CD14-positive monocyte (primary cell): Measurements from ENCODE around the gene NPAS2. TPM values are rescaled to one million over a fixed set of nuclear protein-coding genes. Genes with fewer than 3 reads are reported as not detected.

Source experiments
- DNase-seq, 3 donors: peaks; one replicate each; pipeline ENCODE4 v3.0.0-alpha.2; 2011 to 2022
- H2AFZ ChIP-seq: 2 replicates; pipeline ENCODE4 v1.6.0; 2012; ENCODE audit warnings: mild to moderate bottlenecking, low read depth, low read length, inconsistent platforms; ENCODE audit not compliant: insufficient read depth, poor library complexity, severe bottlenecking
- H3K27ac ChIP-seq, 2 donors: 1 replicate in 1 of 2; 2 replicates in 1 of 2; pipeline ENCODE4 v1.5.1; 2012 to 2013; ENCODE audit warnings: low read length in 2 of 2, control low read depth in 1 of 2, inconsistent platforms in 1 of 2, low read depth in 1 of 2, mild to moderate bottlenecking in 1 of 2
- H3K27me3 ChIP-seq, 2 donors: one replicate each; pipeline versions ENCODE4 v1.6.0 to v1.6.1; 2011 to 2013; ENCODE audit warnings: low read length in 2 of 2; ENCODE audit not compliant: control insufficient read depth in 2 of 2, insufficient read depth in 2 of 2
- H3K36me3 ChIP-seq, 2 donors: replicated peaks in 1 of 2; 1 replicate in 1 of 2; 2 replicates in 1 of 2; pipeline versions ENCODE4 v1.5.1 to v1.6.1; 2012 to 2013; ENCODE audit warnings: low read length in 2 of 2, control low read depth in 1 of 2, inconsistent platforms in 1 of 2, mild to moderate bottlenecking in 1 of 2; ENCODE audit not compliant: insufficient read depth in 2 of 2, control insufficient read depth in 1 of 2
- H3K4me1 ChIP-seq, 2 donors: 1 replicate in 1 of 2; 2 replicates in 1 of 2; pipeline versions ENCODE4 v1.5.1 to v1.6.1; 2012 to 2013; ENCODE audit warnings: low read length in 2 of 2, control low read depth in 1 of 2, inconsistent platforms in 1 of 2, mild to moderate bottlenecking in 1 of 2, moderate library complexity in 1 of 2; ENCODE audit not compliant: insufficient read depth in 2 of 2, control insufficient read depth in 1 of 2
- H3K4me2 ChIP-seq: replicated peaks from 2 replicates; pipeline ENCODE3; 2012; ENCODE audit warnings: low read length, moderate library complexity, mild to moderate bottlenecking; ENCODE audit not compliant: poor library complexity, severe bottlenecking; ENCODE audit errors: extremely low read depth
- H3K4me3 ChIP-seq, 3 experiments: fragments of 200-600 bp in 1 of 3; sonication (generic) in 1 of 3; replicated peaks in 1 of 3; 1 replicate in 2 of 3; 2 replicates in 1 of 3; pipeline ENCODE4 v1.5.1; 2011 to 2013; ENCODE audit warnings: low read length in 3 of 3, mild to moderate bottlenecking in 3 of 3, control low read depth in 2 of 3, low read depth in 2 of 3, inconsistent platforms in 1 of 3, moderate library complexity in 1 of 3
- H3K79me2 ChIP-seq: 2 replicates; pipeline ENCODE4 v1.6.0; 2012; ENCODE audit warnings: mild to moderate bottlenecking, control low read depth, inconsistent platforms, low read length, moderate library complexity; ENCODE audit not compliant: insufficient read depth
- H3K9ac ChIP-seq: 2 replicates; pipeline ENCODE4 v1.6.0; 2017; ENCODE audit warnings: low read length, mild to moderate bottlenecking; ENCODE audit not compliant: insufficient read depth, poor library complexity, severe bottlenecking
- H3K9me3 ChIP-seq, 2 donors: replicated peaks in 1 of 2; 1 replicate in 1 of 2; 2 replicates in 1 of 2; pipeline versions ENCODE4 v1.5.1 to v1.6.1; 2012 to 2013; ENCODE audit warnings: low read length in 2 of 2, control low read depth in 1 of 2; ENCODE audit not compliant: control insufficient read depth in 1 of 2, insufficient read depth in 1 of 2
- H4K20me1 ChIP-seq: 2 replicates; pipeline ENCODE4 v1.6.0; 2012; ENCODE audit warnings: mild to moderate bottlenecking, low read length, control low read depth, moderate library complexity; ENCODE audit not compliant: insufficient read depth
- H3K27ac Mint-ChIP-seq, 7 donors: one replicate each; pipeline ENCODE4 v1.8.0; 2020; ENCODE audit warnings: mild to moderate bottlenecking in 7 of 7, mixed read lengths in 7 of 7, moderate library complexity in 6 of 7, inconsistent platforms in 2 of 7
- H3K27me3 Mint-ChIP-seq, 3 donors: one replicate each; pipeline ENCODE4 v1.8.0; 2021 to 2022; ENCODE audit warnings: low read depth in 3 of 3, mild to moderate bottlenecking in 3 of 3, mixed read lengths in 3 of 3, moderate library complexity in 3 of 3, inconsistent platforms in 1 of 3
- H3K36me3 Mint-ChIP-seq, 2 donors: one replicate each; pipeline ENCODE4 v1.8.0; 2020; ENCODE audit warnings: mixed read lengths in 2 of 2, inconsistent platforms in 1 of 2, mild to moderate bottlenecking in 1 of 2
- H3K4me1 Mint-ChIP-seq: one replicate; pipeline ENCODE4 v1.8.0; 2020; ENCODE audit warnings: mild to moderate bottlenecking, mixed read lengths
- H3K4me3 Mint-ChIP-seq, 2 donors: one replicate each; pipeline ENCODE4 v1.8.0; 2020; ENCODE audit warnings: mild to moderate bottlenecking in 2 of 2, mixed read lengths in 2 of 2, moderate library complexity in 1 of 2
- H3K9me3 Mint-ChIP-seq, 7 donors: one replicate each; pipeline ENCODE4 v1.8.0; 2020 to 2022; ENCODE audit warnings: mixed read lengths in 7 of 7, mild to moderate bottlenecking in 6 of 7, moderate library complexity in 6 of 7, inconsistent platforms in 2 of 7
- WGBS: methylation state at CpG from one replicate; pipeline ENCODE4 v1.1.5; 2013; ENCODE audit warnings: missing lambda C conversion rate; ENCODE audit not compliant: insufficient coverage; 5-methylcytosine and 5-hydroxymethylcytosine counted together
- intact Hi-C, 2 donors: fragments of 100-400 bp; cut with micrococcal nuclease; formaldehyde crosslinking; loops; one replicate each; pipeline versions ENCODE4 v1.15.0 to v1.15.1; 2023
- polyA plus RNA-seq, 3 donors: library from polyadenylated mRNA; depleted of rRNA in 1 of 3; unstranded in 2 of 3; stranded (reverse) in 1 of 3; fragments of 300-500 nt in 2 of 3; fragments of >200 nt in 1 of 3; fragmentation: Illumina TruSeq in 2 of 3; gene quantifications; 1 replicate in 2 of 3; 2 replicates in 1 of 3; pipeline ENCODE4 v1.2.3, GENCODE V29; 2012 to 2021
- TF ChIP-seq, protein P1 (sequence below): fragments of 200-600 bp; IDR thresholded peaks from one replicate; pipeline ENCODE4 v1.8.0; 2022; ENCODE audit warnings: antibody characterized with exemption, mild to moderate bottlenecking

Gene NPAS2
- polyA plus RNA-seq, 3 donors, result not detected

DNA sequence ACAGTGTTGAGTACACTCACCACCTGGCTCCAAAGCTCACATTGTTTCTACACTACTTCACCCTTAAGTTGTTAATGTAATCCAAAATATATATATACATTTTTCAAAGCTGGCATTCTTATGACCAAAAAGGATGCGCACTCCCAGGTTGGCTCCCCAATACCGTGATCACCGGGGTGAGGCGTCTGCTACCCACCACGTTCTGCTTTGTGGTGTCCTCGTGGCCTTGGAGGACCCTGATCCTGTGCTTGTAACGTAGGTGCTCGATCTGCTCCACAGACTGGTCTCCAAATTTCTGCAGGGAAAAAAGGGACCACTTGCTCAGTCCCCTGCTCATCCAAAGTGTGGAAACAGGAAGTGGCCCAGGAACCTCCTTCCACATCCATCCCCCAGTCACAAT is 207.9 kb downstream of the NPAS2 start:
- Mint-ChIP-seq H3K9me3 (no peaks in the 10 kb centered on the region), H3K27me3 (peaks cover 0 to 2% (median 0%) of the 10 kb centered on the region in 3 donors), H3K27ac (peak overlapping the region in 1 of 7 donors; percentile 11), H3K4me1 (peaks cover 9% of the 10 kb centered on the region), H3K36me3 (peaks cover 52 to 83% of the 10 kb centered on the region in 2 donors), H3K4me3 (no peak overlapping the region)
- Histone ChIP-seq H3K79me2 (no peaks in the 10 kb centered on the region), H3K4me3 (no peak overlapping the region), H3K4me2 (no peak overlapping the region), H3K36me3 (peaks cover 34 to 88% of the 10 kb centered on the region in 2 donors), H2AFZ (no peak overlapping the region), H3K27me3 (no peaks in the 10 kb centered on the region), H3K27ac (no peak overlapping the region), H3K9me3 (no peaks in the 10 kb centered on the region), H4K20me1 (peaks cover 26% of the 10 kb centered on the region), H3K9ac (no peak overlapping the region), H3K4me1 (no peaks in the 10 kb centered on the region)
- TF ChIP-seq, protein P1, sequence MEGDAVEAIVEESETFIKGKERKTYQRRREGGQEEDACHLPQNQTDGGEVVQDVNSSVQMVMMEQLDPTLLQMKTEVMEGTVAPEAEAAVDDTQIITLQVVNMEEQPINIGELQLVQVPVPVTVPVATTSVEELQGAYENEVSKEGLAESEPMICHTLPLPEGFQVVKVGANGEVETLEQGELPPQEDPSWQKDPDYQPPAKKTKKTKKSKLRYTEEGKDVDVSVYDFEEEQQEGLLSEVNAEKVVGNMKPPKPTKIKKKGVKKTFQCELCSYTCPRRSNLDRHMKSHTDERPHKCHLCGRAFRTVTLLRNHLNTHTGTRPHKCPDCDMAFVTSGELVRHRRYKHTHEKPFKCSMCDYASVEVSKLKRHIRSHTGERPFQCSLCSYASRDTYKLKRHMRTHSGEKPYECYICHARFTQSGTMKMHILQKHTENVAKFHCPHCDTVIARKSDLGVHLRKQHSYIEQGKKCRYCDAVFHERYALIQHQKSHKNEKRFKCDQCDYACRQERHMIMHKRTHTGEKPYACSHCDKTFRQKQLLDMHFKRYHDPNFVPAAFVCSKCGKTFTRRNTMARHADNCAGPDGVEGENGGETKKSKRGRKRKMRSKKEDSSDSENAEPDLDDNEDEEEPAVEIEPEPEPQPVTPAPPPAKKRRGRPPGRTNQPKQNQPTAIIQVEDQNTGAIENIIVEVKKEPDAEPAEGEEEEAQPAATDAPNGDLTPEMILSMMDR, result no peak
- intact Hi-C loops, result no loop called here
- no peak for DNase-seq
- WGBS, result over 99% methylated on average over 8 of the region's 8 CpGs

- intact Hi-C loops, result no loop called here
- Histone ChIP-seq H2AFZ (no peak overlapping the region), H3K79me2 (no peaks in the 10 kb centered on the region), H3K27me3 (no peaks in the 10 kb centered on the region), H3K4me1 (no peaks in the 10 kb centered on the region), H3K36me3 (peaks cover 47 to 89% of the 10 kb centered on the region in 2 donors), H3K27ac (peak overlapping the region in 1 of 2 donors; percentile 36), H3K9me3 (no peaks in the 10 kb centered on the region), H3K4me2 (no peak overlapping the region), H3K9ac (no peak overlapping the region), H4K20me1 (peaks cover 31% of the 10 kb centered on the region), H3K4me3 (no peak overlapping the region)
- H3K4me3 Mint-ChIP-seq, result no peak overlapping the region
- peaks cover 66 to 86% of the 10 kb centered on the region in 2 donors for H3K36me3 Mint-ChIP-seq
- H3K9me3 Mint-ChIP-seq, result no peaks in the 10 kb centered on the region
- DNase-seq, result peak; percentile 42 to 50 (median 49)
- TF ChIP-seq, protein P1, result no peak
- peaks cover 0 to 3% (median 0%) of the 10 kb centered on the region in 3 donors for H3K27me3 Mint-ChIP-seq
- peaks cover 13% of the 10 kb centered on the region for H3K4me1 Mint-ChIP-seq
- 38% methylated on average over 7 of the region's 10 CpGs for WGBS
- H3K27ac Mint-ChIP-seq, result peak overlapping the region; percentile 2 to 86 (median 74)
Observed at GRCh38 chr2:101030866-101031554, 211.1 kb downstream of the NPAS2 start.
